Muscle layer of duodenum (tissue), 2 donors: ENCODE results near the gene FAM25G.
"Not testable (repeated sequence)": the region's sequence is repeated elsewhere in the genome, so short reads cannot be mapped to it uniquely, and the experiment has no call there.

Source experiments
- H3K27ac ChIP-seq: one replicate; pipeline ENCODE4 v1.7.0; 2013; ENCODE audit warnings: mild to moderate bottlenecking, low read length
- H3K27me3 ChIP-seq: one replicate; pipeline ENCODE4 v1.7.0; 2013; ENCODE audit warnings: low read depth, mild to moderate bottlenecking, control low read depth, low read length
- H3K36me3 ChIP-seq, 2 donors: one replicate each; pipeline ENCODE4 v1.7.0; 2013; ENCODE audit warnings: low read length in 2 of 2, control low read depth in 1 of 2, mild to moderate bottlenecking in 1 of 2; ENCODE audit not compliant: insufficient read depth in 2 of 2, control insufficient read depth in 1 of 2
- H3K4me1 ChIP-seq, 2 donors: one replicate each; pipeline ENCODE4 v1.7.0; 2013; ENCODE audit warnings: low read length in 2 of 2, mild to moderate bottlenecking in 2 of 2, control low read depth in 1 of 2, moderate library complexity in 1 of 2; ENCODE audit not compliant: insufficient read depth in 2 of 2, control insufficient read depth in 1 of 2
- H3K4me3 ChIP-seq, 2 donors: one replicate each; pipeline ENCODE4 v1.7.0; 2013; ENCODE audit warnings: low read length in 2 of 2, low read depth in 1 of 2, mild to moderate bottlenecking in 1 of 2
- H3K9me3 ChIP-seq, 2 donors: one replicate each; pipeline ENCODE4 v1.7.0; 2013; ENCODE audit warnings: low read length in 2 of 2, control low read depth in 1 of 2, mild to moderate bottlenecking in 1 of 2; ENCODE audit not compliant: control insufficient read depth in 1 of 2
- donor health status: healthy.

FAM25G gene

DNA sequence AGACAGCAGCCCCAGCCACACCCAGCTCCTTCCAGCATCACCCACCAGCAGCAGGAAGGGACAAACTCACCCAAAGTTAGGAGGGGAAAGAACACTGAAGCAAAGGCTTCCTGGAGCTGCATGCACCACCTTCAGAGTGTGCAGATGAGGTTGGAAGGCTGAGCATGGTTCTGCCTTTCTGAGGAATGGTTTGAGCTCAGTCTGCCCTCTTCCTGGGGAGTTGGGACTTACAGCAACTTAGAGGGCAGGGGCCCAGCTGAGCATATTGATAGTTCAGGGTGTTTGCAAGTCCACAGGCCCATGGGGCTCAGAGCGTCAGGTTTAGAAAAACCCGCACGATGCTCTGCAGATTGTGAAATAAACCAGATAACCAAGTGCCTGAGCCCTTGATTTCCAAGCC is 11.4 kb downstream of the FAM25G start:
- H3K27ac ChIP-seq, H3K27me3 ChIP-seq, H3K4me3 ChIP-seq, H3K9me3 ChIP-seq, H3K4me1 ChIP-seq, H3K36me3 ChIP-seq: not testable (repeated sequence)

DNA sequence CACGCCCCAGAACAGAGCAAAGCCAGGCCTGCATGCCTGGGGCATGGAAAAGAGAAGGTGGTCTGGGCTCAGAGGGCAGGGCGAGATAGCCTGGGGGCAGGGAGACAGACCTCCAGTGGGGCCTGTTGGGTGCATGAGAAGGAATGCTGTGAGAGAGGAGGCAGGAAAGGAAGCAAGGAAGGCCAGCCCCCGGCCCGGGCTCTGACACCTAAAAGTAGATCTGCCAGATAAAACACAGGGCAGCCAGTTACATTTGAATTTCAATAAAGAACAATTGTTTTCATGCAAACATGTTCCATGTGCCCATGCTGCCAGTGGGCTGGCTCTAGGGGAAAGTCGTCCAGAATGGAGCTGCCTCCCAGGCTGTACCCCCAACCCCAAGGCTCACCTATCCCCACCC is 13.4 kb downstream of the FAM25G start:
- not testable (repeated sequence) for H3K4me1 ChIP-seq, H3K27me3 ChIP-seq, H3K9me3 ChIP-seq, H3K4me3 ChIP-seq, H3K27ac ChIP-seq, H3K36me3 ChIP-seq

DNA sequence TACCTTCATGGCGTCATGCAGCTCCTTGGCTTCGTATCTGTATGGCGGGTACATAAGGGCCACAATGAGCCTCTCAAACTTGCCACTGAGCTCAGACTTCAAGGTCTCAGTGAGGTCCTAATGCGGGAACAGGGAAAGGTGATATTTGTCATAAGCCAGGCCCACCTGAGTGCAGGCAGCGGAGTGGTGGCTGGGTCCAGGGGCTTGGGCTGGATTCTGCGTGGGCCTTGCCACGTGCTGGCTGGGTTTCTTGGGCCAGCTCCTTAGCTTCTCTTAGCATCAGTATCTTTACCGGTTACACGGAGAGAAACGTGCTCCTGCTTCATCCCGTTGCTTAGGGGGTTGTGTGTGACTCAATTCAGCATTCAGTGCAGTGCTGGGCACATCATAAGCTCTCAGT is 14.4 kb downstream of the FAM25G start:
- not testable (repeated sequence) for H3K4me1 ChIP-seq, H3K27me3 ChIP-seq, H3K27ac ChIP-seq, H3K4me3 ChIP-seq, H3K9me3 ChIP-seq, H3K36me3 ChIP-seq

DNA sequence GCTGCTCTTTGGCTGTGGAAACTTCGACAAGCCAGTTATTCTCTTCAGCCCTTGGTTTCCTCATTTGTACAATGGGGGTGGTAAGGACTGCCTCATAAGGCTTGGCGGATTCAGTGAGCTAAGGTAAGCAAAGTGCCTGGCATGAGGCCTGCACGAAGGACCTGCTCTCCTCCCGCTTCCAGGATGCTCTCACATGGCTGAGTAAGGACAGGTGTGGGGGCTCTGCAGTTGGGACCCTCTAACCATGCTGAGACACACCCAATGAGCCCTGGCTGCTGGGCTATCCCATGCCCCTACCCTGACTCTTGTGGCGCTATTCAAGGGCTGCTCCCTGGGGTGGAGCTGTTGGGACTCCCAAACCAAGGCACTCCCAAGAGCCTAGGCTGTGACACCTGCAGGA is 16.4 kb downstream of the FAM25G start:
- H3K36me3 ChIP-seq, H3K27me3 ChIP-seq, H3K4me1 ChIP-seq, H3K4me3 ChIP-seq, H3K27ac ChIP-seq, H3K9me3 ChIP-seq: not testable (repeated sequence)

DNA sequence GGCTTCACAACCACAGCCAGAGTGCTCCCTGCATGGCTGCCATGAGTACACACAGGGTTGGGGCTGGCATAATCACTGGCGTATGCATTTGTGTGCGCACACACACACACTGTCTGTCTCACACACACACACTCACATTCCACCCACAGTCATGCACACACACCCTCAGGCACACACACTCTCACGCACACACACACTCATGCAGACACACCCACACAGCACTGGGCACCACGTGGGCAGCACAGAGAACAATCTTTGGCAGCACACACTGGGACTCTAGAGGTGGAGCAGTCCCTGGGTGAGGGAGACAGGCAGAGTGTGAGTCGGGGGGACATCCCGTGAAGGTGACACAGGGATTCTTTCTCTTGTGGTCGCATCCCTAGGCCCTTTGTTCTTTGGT is 18.0 kb downstream of the FAM25G start:
- H3K4me3 ChIP-seq, H3K4me1 ChIP-seq, H3K27me3 ChIP-seq, H3K27ac ChIP-seq, H3K36me3 ChIP-seq, H3K9me3 ChIP-seq: not testable (repeated sequence)

DNA sequence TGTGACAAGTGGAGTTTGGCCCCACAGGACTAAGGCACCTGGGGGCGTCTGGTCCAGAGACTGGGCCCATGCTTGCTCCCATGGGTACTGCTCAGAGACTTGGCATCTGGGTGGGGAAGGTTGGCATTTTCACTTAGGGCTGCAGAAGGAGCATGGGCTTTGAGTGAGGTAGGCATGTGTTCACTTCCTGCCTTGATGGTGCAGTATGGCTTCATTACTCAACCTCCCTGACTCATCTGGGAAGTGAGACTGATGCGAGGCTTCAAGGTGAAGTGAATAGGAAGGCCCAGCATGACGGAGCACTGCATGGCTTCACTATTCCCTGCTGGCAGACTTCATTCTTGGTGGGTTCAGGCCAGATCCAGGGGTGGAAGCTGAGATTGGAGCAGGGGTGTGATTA is 18.9 kb downstream of the FAM25G start:
- H3K4me3 ChIP-seq, H3K27me3 ChIP-seq, H3K36me3 ChIP-seq, H3K9me3 ChIP-seq, H3K4me1 ChIP-seq, H3K27ac ChIP-seq: not testable (repeated sequence)

DNA sequence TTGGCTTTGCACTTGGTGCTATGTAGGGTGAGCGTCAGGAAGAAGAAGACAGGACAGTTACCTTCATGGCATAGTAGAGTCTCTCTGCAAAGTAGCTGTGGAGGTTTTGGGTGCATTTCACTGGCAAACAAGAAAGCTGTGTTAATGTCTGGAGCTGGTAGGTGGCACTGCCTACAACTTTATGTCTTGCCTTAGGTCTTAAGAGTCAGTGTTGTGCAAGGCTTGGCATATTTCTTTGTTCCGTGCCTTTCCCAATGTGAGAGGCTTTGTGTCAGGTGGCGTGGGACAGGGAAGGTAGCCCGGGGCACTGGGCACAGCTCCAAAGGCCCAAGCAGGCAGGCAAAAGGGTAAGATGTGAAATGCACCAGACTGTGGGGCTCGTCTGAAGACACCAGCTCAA is 19.4 kb downstream of the FAM25G start:
- not testable (repeated sequence) for H3K27ac ChIP-seq, H3K4me3 ChIP-seq, H3K36me3 ChIP-seq, H3K27me3 ChIP-seq, H3K9me3 ChIP-seq, H3K4me1 ChIP-seq

DNA sequence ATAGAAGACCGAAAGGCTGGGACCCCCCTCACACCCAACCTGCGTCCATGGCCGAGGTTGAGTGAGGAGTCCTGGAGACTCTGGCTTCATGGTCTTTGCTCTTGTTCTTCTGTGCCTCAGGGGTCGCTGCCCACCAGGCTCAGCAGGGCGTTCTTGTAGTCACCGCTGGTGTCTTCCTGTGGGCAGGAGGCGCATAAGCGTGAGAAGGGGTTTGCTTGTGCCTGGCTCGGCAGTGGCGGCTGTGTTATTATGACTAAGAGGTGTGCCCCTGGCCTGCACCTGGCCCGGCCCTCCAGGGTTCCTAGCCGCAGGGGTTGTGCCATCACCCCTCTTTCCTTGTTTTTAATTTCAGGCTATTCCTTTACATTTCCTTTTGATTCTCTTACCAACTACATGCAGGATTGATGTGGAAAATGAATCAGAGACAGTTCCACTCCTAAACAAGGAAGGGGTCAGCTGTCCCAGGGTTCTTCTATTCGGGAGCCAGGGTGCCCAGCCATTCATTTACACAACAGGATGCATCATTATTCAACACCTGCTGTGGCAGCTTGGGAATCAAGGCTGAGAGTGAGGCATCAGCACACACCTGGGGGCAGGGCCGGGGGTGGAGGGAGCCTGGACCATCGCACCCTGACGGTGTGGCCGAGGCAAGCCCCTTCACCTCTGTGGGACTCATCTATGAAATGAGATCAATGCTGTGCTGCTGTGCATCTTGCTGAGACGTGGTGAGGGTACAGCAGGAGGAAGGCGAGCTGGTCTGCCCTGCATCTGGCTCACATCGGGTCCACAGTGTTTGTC is 22.6 kb downstream of the FAM25G start:
- H3K27ac ChIP-seq, H3K27me3 ChIP-seq, H3K4me3 ChIP-seq, H3K9me3 ChIP-seq, H3K4me1 ChIP-seq, H3K36me3 ChIP-seq: not testable (repeated sequence)

DNA sequence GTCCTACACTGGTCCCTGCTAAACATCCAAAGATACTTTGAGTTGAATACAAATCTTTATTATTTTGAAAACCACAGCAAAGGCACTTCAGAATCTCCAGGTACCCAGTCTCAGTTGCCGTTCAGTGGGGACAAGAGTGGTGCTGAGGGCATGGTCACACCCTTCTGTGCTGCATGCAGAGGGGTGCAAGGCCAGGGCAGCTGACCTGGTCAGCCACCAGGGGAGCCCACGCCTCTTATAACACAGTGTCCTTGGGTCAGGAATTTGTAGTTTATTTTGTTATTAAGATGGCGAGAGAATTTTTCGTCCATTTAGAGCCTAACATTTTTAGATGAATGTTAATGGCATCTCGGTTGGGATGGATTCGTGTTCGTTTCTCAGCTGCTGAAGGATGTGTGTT is 23.5 kb downstream of the FAM25G start:
- not testable (repeated sequence) for H3K4me3 ChIP-seq, H3K4me1 ChIP-seq, H3K27ac ChIP-seq, H3K36me3 ChIP-seq, H3K9me3 ChIP-seq, H3K27me3 ChIP-seq

DNA sequence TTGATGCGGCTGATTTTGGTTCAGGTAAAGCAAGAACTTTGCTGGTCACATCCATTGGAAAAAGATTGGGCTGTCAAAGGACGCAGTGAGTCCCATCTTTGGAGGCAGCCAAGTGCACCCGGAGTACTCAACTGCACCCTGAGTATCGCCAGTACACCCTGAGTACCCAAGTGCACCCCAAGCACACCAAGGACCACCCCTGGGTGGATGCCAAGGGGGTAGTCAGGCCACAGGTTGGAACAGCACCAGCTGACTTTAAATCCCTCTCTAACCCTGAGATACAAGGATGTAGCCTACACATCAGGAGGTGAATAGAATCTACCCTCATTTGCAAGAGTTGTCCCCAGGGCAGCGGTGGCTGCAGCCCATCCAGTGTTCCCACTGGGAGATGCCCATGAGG is 24.0 kb downstream of the FAM25G start:
- not testable (repeated sequence) for H3K27ac ChIP-seq, H3K27me3 ChIP-seq, H3K4me3 ChIP-seq, H3K4me1 ChIP-seq, H3K36me3 ChIP-seq, H3K9me3 ChIP-seq

DNA sequence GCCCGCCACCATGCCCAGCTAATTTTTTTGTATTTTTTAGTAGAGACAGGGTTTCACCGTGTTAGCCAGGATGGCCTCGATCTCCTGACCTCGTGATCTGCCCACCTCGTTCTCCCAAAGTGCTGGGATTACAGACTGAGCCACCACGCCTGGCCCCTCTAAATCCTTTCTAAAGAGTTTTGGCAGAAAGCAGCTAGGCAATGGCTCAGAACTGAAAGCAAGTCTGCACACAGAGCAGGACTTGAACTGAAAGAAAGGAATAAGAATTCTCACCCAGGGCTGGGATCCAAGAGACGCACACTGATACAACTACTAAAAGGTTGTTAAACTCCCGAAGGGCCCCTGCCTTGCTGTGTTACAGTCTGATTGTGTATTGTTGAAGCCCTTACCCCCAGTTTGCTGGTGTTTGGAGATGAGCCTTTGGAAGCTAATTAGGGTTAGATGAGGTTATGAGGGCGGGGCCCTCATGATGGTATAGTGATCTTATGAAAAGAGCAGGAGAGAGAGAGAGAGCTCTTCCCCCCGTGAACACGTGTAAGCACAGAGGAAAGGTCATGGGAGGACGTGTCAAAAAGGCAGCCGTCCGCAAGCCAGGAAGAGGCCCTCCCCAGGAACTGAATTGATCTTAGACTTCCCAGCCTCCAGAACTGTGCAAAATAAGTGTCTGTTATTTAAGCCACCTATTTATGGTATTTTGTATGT is 26.1 kb downstream of the FAM25G start:
- not testable (repeated sequence) for H3K27ac ChIP-seq, H3K4me3 ChIP-seq, H3K9me3 ChIP-seq, H3K4me1 ChIP-seq, H3K36me3 ChIP-seq, H3K27me3 ChIP-seq
